NCI-H2196 (cell line): ENCODE data around the gene ETFB.
A peak's percentile ranks its signal among the peaks of the same experiment; 100 is the strongest.

Source experiments
- DNase-seq: peaks from one replicate; lab custom pipeline; 2025; ENCODE audit not compliant: unreplicated experiment; lab: John Stamatoyannopoulos, UW

The ETFB gene

DNA sequence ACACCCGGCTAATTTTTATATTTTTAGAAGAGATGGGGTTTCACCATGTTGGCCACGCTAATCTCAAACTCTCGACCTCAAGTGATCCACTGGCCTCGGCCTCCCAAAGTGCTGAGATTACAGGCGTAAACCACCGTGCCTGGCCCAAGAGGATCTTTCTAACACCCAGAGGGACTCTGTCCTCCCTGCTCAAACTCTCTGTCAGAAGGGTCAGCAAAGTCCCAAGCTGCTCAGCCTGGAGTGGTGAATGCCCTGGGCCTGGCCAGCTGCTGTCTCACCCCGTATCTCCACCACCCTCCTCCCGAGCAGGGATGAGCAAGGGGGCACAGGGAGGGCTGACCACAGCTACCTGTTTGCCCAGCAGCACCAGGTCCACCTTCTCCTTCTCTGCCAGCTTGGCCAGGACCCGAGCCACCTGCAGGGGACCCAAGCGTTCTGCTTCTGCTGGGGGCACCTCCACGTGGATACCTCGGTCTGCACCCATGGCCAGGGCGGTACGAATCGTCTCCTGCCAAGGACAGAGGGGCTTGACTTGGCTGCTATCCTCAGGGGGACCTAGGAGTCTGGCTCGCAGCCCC lies 13.3 kb downstream of the ETFB start:
- no peak for DNase-seq

DNA sequence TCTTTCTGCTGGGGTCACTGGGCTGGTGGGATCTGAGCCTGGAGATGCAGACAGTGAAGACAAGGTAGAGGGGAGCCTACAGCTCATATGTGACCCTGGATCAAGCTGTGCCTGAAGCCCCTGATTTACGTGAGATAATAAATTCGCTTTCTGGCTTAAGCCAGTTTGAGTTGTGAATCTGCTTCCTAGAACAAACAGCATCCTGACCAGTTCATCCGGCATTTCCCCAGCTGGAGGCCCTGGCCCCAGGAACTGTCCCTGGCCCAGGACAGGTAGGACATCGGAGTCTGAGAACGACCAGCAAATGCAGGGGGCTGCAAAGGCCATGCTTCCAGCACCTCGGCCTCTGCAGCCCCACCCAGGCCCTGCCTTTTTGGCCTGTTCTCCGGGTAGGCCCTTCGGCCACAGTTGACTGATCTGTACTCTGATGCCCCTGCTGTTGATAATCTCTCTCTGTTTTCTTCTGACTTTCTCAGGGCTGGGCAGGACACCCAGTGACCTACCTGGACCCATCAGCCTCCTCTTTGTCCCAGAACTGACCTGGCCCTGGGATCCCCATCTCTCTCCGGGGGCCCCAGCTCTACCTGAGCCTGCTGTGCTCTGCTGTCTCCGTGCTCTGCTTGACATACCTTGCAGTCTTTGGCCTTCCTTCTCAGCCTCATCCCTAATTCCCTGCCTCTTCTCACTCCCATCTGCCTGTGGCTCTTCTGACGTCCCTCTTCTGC lies 14.8 kb downstream of the ETFB start:
- no peak for DNase-seq

DNA sequence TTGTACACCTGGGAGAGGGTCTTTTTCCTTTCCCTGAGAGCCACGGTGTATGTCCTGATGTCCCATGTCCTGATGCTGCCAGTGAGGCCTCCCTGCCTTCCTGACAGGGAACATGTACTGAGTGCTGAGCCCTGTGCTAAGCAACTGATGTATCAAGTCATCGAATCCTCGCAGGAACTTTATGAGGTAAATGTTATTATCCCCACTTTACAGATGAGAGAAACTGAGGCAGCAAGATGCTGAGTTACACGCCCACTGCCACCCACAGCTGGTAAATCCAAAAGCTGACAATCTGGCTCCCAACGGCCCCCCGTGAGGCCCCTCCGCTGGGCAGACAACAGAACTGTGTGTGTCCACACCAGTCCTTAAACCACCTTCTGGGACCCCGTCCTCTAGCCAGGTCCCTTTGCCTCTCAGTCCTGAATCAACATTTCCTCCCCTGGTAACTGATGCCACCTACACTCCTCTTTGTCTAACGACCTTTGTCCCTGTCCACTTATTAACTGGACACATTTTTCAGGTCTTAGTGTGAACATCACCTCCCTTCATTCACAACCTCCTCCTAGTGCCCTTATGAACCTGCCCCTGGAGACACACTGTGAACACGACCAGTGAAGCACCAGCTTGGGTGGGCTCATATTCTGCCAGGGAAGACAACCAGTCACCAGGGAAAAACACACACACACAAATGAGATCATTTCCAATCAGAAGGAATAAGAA lies 18.8 kb downstream of the ETFB start:
- DNase-seq = no peak

DNA sequence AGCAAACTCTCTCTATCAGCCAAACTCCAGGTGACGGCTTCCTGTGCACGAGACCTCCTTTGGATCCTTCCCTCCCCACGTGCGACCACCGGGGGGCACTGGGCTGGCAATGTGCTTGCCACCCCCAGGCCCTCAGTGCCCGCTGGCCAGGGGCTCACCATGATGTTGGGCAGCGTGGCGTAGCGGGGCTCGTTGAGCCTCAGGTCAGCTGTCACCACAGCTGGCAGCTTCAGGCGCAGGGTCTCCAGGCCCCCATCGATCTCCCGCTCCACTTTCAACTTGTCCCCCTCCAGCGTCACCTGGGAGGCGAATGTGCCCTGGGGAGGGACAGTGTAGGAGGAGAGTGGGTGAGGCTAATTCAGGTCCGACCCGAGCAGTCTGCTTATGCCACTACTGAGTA lies 19.4 kb downstream of the ETFB start:
- DNase-seq = no peak

DNA sequence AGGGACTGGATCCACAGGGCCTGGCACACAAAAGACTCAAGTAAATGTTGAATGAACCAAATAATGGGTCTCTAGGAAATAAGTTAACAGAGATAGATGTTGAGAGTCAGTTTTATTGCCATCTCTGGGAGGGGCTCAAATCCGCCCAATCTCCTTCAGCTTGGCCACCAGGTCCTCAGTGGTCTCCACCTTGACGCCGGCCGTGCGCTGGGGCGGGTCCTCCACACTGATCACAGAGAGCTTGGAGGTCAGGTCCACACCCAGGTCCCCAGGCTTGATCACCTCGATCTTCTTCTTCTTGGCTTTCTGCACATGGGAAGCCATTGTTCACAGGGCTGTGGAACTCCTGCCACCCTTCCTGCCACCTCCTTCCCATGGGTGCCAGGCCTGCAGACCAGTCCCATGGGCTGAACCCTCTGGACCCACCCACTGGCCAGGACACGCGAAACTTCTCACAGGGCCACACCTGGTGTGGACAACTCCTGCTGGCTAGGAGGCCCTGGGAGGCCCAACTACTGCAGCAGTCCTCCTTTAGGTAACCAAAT lies 21.0 kb downstream of the ETFB start:
- DNase-seq = no peak

DNA sequence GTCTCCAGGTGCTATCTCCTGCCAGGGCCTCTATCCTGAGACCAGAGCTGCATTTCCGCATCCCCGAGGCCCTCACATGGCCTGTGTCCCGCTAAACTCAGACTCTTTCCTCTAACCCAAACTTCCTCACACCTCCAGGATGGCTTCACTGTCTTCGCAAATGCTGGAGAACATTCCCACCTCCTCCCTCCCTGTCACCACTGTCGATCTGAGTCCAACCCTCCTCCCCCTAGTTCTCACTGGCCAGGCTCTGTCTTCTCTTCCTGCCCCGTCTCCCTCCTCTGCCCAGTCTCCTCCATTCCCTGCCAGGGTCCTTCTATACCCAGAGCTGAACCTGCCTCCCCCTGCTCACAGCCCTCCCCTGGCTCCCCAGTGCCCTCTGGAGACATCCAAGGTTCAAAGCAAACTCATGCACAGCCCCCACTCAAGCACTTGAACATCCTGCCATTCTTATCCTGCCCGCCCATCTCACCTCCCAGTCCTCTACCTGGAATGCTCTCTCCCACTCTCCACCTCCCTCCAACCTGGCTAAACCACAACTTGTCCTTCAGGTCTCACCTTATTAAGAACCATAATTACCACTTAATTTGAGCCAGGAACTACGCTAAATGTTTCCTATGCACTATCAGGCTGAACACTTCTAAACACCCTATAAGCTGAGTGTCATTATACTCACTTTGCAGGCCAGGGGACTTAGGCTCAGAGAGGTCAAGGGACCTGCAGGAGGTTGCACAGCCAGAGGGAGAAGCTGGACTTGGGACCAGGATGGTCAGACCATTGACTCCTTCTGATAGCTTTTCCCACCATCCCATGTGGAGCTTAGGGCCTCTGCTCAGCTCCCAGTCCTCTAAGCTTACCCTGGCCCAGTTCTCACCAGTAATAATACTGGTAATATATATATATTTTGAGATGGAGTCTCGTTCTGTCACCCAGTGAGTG lies 23.3 kb downstream of the ETFB start:
- DNase-seq = no peak

DNA sequence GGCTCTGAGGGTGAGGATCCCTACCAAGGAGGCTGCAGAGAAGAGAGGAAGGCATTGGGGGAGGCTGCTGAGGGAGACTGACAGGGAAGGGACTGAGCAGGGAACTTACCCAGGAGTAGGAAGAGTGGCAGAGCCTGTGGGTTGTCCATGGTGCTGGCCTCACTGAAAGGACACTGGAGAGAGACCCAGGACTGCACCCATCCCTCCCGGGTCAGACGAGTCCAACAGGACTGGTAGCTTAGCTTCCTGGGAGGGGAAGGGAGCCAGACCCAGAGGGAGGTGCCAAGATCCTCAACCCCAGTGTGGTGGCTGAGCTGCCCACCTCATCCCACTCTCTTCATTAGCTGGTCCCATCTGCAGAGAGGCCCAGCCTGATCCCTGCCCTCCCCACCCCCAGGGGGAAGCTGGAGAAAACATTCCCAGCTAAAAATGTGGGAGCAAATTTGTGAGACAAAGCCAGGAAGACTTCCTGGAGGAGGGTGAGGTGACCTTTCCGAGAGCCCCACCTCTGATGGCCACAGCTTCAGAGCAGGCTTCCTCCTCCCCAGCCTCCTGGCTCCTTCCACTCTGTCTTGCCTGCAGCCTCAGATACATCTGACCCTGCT lies 24.1 kb downstream of the ETFB start, which contains the start of gene VSIG10L:
Gene VSIG10L (minus strand): TSS at position 164 of the 605 bp plus-strand sequence. CDS start 15 bp downstream, at position 149.
- no peak for DNase-seq

DNA sequence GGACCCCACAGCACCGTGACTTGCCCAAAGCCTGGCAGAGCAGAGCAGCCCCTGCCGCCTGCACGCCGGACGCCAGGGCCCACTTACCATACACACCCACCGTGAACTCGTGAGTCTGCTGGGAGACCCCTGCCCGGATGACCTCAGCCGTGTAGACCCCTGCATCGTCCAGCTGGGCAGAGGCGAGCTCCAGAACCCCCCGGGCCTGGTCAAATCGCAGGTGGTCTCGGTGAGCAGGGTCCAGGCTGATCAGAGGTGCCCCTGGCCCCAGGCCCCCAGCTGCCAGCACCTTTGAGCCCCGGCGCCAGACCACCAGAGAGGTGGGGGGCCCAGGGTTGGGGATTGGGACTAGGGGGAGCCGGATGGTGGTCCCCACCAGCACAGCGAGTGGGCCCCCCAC lies 25.1 kb downstream of the ETFB start:
- DNase-seq = no peak

DNA sequence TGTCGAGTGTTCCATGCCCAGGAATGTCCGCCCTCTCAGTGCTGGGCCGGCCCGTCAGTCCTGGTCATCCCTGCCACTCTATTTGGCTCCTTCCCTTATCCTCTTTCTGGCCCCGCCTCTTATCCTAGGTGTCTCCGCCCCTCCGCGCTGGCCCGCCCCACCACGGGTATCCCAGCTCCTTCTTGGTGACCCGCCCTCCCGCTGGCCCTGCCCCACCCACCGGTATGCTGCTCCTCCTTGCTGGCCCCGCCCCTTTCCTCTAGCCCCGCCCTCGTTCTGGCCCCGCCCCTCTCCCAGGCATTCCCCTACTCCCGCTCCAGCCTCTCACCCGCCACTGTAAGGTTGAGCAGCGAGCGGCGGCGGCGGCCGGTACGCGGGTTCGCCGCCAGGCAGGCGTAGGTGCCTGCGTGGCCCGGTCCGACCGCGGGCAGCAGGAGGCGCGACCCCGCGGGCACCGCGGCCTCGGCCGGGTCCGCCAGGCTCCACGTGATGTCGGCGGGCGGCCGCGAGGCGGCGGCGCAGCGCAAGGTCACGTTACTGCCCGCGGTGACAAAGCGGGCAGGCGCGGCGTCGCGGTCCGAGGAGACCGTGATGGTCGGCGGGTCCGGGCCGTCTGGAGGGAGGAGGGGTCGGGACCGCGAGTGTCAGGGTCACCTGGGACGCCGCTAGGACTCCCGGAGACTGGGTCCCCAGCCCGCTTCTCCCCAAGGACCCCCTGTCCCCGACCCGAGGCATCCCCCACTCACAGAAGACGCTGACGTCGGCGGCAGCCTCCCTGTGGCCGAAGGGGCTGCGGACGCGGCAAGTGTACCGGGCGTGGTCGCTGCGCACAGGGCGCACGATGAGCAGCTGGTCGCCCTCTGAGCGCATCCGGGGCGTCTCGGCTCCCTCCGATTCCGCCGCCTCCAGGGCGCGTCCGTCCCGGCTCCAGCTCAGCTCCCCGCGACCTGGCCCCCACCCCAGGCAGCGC lies 26.2 kb downstream of the ETFB start:
- no peak for DNase-seq

DNA sequence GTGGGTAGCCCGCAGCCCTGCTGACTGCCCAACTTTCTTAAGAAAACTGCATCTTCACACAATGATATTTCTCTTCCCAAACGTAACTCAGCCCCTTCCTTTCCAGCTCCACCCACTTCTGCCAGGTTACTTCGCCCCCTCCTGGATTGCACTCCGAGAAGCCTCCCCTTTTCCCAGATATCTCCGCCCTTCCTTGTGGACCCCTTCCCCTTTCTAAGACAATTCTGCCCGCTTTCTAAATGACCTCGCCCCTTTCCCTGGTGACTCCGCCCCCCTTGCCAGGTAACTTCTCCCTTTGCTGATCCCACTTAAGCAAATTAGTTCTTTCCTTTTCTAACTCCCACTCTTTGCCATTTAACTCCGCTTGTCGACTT lies 26.9 kb downstream of the ETFB start:
- no peak for DNase-seq

DNA sequence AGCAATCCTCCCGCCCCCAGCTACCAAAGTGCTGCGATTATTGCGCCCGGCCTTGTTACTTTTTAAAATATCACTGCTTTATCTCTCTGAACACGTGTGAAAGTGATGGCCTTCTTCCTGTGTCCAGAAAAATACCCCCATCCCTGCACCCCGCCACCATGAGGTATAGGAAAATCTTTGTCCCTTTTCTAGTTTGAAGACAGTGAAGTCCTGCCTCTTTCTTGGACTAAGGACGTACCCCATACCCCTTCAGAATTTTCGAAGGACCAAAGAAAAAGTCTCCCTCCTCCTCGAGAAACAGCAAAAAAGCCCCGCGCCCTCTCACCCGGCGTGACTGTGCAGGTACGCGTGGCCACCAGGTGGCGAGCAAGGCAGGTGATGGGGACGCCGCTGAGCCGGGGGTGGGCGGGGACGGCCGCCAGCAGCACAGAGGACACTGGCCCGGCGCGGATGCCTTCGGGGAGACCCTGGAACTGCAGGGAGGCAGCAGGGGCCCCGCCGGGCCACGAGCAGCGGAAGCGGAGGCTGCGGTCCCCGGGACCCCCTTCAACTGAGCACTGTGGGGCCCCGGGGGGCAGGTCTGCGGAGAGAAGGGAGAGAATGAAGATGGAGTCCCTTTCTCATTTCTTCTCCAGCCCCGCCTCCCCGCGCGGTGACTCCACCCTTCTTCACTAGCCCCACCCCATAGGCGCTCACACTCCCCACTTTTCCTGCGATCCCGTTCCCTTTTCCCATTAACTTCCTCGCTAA lies 27.4 kb downstream of the ETFB start:
- peak; percentile 11 for DNase-seq

DNA sequence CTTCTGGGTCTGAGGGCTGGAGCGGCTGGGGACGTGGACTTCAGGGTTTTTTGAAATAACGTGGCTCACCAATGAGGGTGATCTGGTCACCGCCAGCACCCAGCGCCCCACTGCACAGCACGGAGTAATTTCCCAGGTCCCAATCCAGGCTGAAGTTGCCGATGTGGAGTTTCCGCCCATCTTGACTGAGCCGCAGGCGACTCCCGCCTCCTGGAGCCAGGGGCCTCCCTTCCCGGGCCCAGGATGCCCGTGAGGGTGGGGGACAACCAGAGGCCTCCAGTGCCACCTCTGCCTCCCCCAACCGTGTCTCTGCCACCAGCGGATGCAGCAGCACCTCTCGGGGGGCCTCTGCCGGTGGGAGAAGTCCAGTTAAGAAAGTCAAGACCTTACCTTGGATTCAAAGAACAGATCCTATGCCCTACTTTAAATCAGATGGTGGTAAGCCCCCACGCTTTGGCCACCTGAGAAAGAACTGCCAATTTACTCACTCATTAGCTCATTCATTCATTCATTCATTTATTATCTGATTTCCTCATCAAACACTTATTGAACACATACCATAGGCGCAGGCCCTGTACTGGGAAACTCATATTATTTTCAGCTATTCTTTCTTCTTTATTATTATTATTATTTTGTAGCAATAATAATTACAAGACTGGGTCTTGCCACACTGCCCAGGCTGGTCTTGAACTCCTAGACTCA lies 28.2 kb downstream of the ETFB start:
- no peak for DNase-seq

DNA sequence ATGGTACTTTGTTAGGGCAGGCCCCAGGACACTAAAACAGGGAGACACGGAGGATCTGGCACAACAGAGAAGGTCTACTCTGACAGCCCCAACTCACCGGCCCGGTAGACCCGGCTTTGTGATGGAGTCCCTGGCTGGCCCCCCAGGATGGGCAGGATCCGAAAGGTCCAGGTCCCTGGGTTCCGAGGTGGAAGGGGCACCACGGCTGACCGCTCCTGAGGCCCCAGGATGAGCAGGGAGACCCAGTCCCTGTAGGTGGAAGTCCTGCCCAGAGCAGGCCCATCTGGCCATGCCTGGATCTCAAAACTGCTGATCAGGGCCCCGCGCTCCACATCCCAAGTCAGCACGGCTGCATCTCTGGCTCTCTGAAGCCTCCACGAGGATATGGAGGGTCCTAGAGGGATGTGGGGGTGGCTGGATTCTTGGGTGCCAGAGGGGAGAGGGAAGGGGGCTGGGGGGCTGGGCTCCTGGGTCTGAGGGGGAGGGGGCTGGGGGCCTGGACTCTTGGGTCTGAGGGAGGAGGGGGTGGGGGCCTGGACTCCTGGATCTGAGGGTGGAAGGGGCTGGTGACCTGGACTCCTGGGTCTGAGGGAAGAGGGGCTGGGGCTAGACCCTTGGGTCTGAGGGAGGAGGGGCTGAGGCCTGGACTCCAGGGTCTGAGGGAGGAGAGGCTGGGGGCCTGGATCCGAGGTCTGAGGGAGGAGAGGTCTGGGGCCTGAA lies 28.9 kb downstream of the ETFB start:
- DNase-seq = no peak

DNA sequence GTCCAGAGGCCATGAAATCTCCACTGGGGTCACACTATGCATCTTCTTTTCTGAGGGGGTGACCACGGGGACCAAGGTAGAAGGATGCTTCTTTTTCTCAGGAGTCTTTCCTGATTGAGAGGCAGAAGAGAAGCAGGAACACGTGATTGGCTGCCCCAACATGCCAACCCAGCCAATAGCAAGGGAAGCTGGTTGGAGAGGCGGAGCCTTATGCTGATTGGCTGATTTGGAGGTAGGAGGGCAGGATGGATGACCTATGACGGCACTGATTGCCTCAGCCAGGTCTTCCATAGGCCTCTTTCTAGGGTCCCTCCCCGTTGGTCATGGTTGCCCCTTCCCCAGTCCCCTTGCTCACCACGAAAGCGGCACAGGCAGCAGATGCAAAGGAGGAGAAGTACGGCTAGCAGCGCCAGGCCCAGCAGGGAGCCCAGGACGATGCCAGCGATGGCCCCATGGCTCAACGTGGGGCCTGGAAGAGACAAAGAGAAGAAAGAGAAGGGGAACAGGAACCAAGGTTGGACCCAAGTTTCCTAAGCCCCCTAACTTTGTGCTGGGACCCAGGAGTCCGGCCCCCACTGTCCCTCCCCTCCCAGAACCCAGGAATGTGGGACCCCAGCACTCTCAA lies 32.2 kb downstream of the ETFB start:
- no peak for DNase-seq

DNA sequence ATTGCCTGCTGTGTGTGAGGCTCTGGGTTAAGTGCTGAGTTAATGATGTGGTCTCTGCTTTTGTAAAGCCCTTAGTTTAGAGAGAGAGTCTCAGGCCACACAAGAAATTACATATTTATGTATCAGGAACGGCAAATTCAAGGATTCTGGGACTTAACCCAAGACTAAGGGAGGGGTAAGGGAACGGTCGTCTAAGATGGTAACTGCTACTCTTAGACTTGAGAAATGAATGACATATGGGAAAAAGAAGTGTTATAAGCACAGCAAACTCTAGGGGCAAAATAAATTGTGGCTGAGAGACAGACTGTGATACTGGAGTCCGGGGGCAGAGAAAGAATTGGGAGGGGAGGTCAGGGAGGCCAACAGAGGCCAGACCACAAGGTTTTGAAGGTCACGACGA lies 34.5 kb downstream of the ETFB start:
- no peak for DNase-seq

DNA sequence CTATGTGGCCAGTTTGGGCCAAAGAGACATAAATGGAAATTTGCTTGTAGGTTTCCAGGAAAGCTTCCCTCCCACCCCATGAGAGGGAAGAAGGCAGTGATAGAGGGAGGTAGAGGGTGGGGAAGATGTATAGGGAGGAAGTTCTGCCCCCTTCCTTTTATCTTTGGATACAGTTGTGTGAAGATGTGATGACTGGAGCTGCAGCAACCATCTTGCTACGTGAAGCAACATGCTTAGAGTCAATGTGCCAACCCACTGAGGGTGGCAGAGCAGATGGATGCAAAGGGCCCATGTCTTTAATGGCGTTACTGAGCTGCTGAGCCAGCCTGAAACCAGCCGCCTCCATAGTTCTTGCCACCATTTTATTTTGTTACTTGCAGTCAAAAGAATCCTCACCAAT lies 35.0 kb downstream of the ETFB start:
- DNase-seq = no peak

DNA sequence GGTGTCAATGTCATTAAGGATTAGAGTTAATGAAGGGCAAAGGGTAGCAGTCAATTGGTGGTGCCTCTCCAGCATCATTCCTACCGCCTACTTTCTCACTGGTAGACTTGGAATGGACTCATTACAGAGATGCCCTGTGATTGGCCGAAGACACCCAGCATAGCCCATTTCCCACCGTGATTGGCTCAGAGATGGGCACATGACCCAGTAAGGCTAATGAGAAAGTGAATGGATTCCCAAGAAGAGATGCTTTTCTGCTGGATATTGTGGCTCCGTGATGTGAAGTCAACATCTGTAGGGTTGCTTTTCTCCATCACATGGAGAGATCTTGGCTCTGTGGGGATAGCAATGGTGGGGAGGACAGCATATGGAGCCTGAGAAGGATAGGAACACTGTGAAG lies 35.8 kb downstream of the ETFB start:
- no peak for DNase-seq
